GM23338 (cell line): ENCODE measurements around the gene MYOD1.

Experiments
- CREB1 ChIP-seq: fragments of 250-450 bp; sonication (Bioruptor Pico); IDR thresholded peaks from 2 replicates; pipeline ENCODE4 v1.5.0; 2020; ENCODE audit warnings: low read depth, mild to moderate bottlenecking, moderate library complexity
- CTCF ChIP-seq, 2 experiments: fragments of 200-600 bp in 1 of 2; sonication (generic) in 1 of 2; conservative IDR thresholded peaks; 2 replicates each; pipeline versions ENCODE4 v1.5.1 to v1.6.1; 2016 to 2017; ENCODE audit warnings: antibody characterized with exemption in 2 of 2, low read depth in 2 of 2, mild to moderate bottlenecking in 2 of 2, moderate library complexity in 1 of 2
- EZH2 ChIP-seq: fragments of 200-600 bp; sonication (generic); IDR thresholded peaks from one replicate; pipeline ENCODE4 v1.8.0; 2017; ENCODE audit warnings: antibody characterized with exemption, mild to moderate bottlenecking, low read depth; ENCODE audit not compliant: unreplicated experiment
- POLR2AphosphoS5 ChIP-seq: IDR thresholded peaks from 2 replicates; pipeline ENCODE4 v1.6.1; 2016; ENCODE audit warnings: antibody characterized with exemption, low read depth

- peak; percentile 52 to 74 for TF ChIP-seq CTCF (conservative IDR thresholded peaks at IDR 0.05; ENCODE audit: low read depth in 2 of 2)
- no peak for TF ChIP-seq POLR2AphosphoS5
- TF ChIP-seq EZH2, result peak; percentile 10
- TF ChIP-seq CREB1 (CRISPR knock-in tag), result no peak
These were observed 2.8 kb downstream of the MYOD1 start for GRCh38 chr11:17722000-17722643.
